Testis (tissue), 3 donors: ENCODE data around the gene KIAA1958. TPM values are rescaled to one million over a fixed set of nuclear protein-coding genes. Genes with fewer than 3 reads are reported as not detected.

ENCODE experiments used
- DNase-seq: peaks from one replicate; pipeline ENCODE4 v3.0.0-alpha.2; 2019
- H3K27ac ChIP-seq, 2 donors: fragments of 200-600 bp; sonication (generic); one replicate each; pipeline ENCODE4 v1.5.1; 2019
- H3K27me3 ChIP-seq: fragments of 200-600 bp; sonication (generic); one replicate; pipeline ENCODE4 v1.5.1; 2019
- H3K36me3 ChIP-seq: fragments of 200-600 bp; sonication (generic); one replicate; pipeline ENCODE4 v1.5.1; 2017; ENCODE audit warnings: low read depth; ENCODE audit errors: missing control alignments
- H3K4me1 ChIP-seq: fragments of 200-600 bp; sonication (generic); one replicate; pipeline ENCODE4 v1.5.1; 2019
- H3K4me3 ChIP-seq, 2 donors: fragments of 200-600 bp; sonication (generic); one replicate each; pipeline ENCODE4 v1.5.1; 2017 to 2019
- H3K9me3 ChIP-seq: fragments of 200-600 bp; sonication (generic); one replicate; pipeline ENCODE4 v1.5.1; 2017
- CTCF ChIP-seq, 3 experiments: fragments of 450-650 bp in 2 of 3; fragments of 200-600 bp in 1 of 3; sonication (generic) in 1 of 3; IDR thresholded peaks; one replicate each; pipeline ENCODE4 v1.5.1; 2016 to 2019; ENCODE audit warnings: antibody characterized with exemption in 3 of 3, mild to moderate bottlenecking in 2 of 3, moderate library complexity in 1 of 3
- POLR2A ChIP-seq: fragments of 450-650 bp; IDR thresholded peaks from one replicate; pipeline ENCODE4 v1.6.1; 2017; ENCODE audit warnings: antibody characterized with exemption, mild to moderate bottlenecking, moderate library complexity
- WGBS, 2 donors: methylation state at CpG; one replicate each; pipeline ENCODE4 v1.1.5; 2018; 5-methylcytosine and 5-hydroxymethylcytosine counted together
- intact Hi-C: fragments of 100-400 bp; cut with DNase I; formaldehyde crosslinking; loops from one replicate; pipeline ENCODE4 v1.15.1; 2023; ENCODE audit warnings: low total_unique reads
- polyA plus RNA-seq: library from polyadenylated mRNA; stranded (reverse); fragments of 350-450 nt; fragmentation: Illumina TruSeq; extraction: RNeasy Lipid Tissue Mini Kit (QIAGEN cat#74804); gene quantifications from one replicate; pipeline ENCODE4 v1.2.3, GENCODE V29; 2014; ENCODE audit warnings: low read depth, low replicate concordance; ENCODE audit not compliant: insufficient read depth
- total RNA-seq, 2 donors: library from RNA; depleted of rRNA; stranded (reverse); fragments of >200 nt; gene quantifications; one replicate each; pipeline ENCODE4 v1.2.3, GENCODE V29; 2016

The KIAA1958 gene
- total and polyA plus RNA-seq, 3 donors from 2014 or later = 14.5 to 74.8 (median 66.5) TPM

- no peak overlapping the region for H3K4me3 ChIP-seq
Measured at GRCh38 chr9:112530751-112531205, 44.2 kb downstream of the KIAA1958 start.

GRCh38 chr9:112531666-112532282 lies 45.1 kb downstream of the KIAA1958 start:
- 84 to 85% methylated on average over 6 of the region's 6 CpGs for WGBS, 2 donors
- Histone ChIP-seq H3K27ac (no peak overlapping the region), H3K36me3 (no peaks in the 10 kb centered on the region), H3K9me3 (no peaks in the 10 kb centered on the region), H3K4me1 (peaks cover 21% of the 10 kb centered on the region), H3K27me3 (no peaks in the 10 kb centered on the region), H3K4me3 (no peak overlapping the region)
- no peak for TF ChIP-seq CTCF (IDR thresholded peaks at IDR 0.05)
- TF ChIP-seq POLR2A = no peak
- intact Hi-C loops = no loop called here
- DNase-seq = no peak

More at GRCh38 chr9:112530751-112531205, 44.2 kb downstream of the KIAA1958 start:
- Histone ChIP-seq H3K36me3 (no peaks in the 10 kb centered on the region), H3K4me1 (peaks cover 21% of the 10 kb centered on the region), H3K27ac (no peak overlapping the region), H3K27me3 (no peaks in the 10 kb centered on the region), H3K9me3 (no peaks in the 10 kb centered on the region)
- no peak for TF ChIP-seq CTCF (IDR thresholded peaks at IDR 0.05)
- TF ChIP-seq POLR2A = no peak
- DNase-seq = no peak
- intact Hi-C loops = no loop called here
- 91 to 99% methylated on average over 6 of the region's 6 CpGs for WGBS, 2 donors

DNA sequence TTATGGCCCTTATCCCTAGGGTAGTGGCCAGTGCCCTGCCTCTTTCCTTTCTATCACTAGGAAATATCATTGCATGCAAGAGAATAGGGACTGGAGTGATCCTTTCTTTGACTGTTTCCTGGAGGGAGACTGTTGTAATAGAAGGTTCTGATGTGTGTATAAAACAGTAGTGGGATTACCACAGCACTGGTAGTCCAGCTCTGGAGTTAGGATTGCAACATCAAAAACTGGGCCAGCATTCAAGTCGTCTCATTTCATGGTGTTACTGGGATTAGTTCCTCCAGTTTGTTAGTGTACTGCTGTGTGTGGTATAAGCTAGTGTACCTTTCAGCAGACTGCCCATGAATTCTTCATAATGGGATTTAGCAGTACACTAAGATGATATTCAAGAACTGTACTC lies 45.8 kb downstream of the KIAA1958 start:
- H3K4me1 ChIP-seq = peaks cover 16% of the 10 kb centered on the region
- DNase-seq = peak; percentile 38
- no peaks in the 10 kb centered on the region for H3K9me3 ChIP-seq
- H3K27me3 ChIP-seq = no peaks in the 10 kb centered on the region
- no peak overlapping the region for H3K4me3 ChIP-seq
- 17 to 48% methylated on average over 1 of the region's 1 CpG for WGBS, 2 donors
- H3K27ac ChIP-seq = no peak overlapping the region
- TF ChIP-seq POLR2A (no peak), CTCF (IDR thresholded peaks at IDR 0.05) (no peak)
- intact Hi-C loops = no loop called here
- no peaks in the 10 kb centered on the region for H3K36me3 ChIP-seq

DNA sequence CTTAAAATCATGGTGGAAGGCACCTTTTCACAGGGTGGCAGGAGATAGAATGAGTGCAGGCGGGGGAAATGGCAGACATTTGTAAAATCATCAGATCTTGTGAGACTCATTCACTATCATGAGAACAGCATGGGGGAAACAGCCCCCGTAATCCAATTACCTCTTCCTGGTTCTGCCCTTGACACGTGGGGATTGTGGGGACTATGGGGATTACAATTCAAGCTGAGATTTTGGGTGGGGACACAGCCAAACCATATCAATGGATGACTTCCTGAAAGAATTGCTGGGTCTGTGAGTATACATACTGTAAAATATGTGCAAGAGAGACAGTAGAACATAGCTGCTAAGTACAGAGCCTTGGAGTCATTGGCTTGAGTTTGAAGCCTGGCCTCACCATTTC lies 47.0 kb downstream of the KIAA1958 start:
- intact Hi-C loops = no loop called here
- DNase-seq = no peak
- 79 to 94% methylated on average over 3 of the region's 3 CpGs for WGBS, 2 donors
- H3K9me3 ChIP-seq = no peaks in the 10 kb centered on the region
- TF ChIP-seq CTCF (IDR thresholded peaks at IDR 0.05) (no peak), POLR2A (no peak)
- no peaks in the 10 kb centered on the region for H3K36me3 ChIP-seq
- H3K27me3 ChIP-seq = no peaks in the 10 kb centered on the region
- no peak overlapping the region for H3K27ac ChIP-seq
- H3K4me3 ChIP-seq = no peak overlapping the region
- H3K4me1 ChIP-seq = peaks cover 5% of the 10 kb centered on the region

GRCh38 chr9:112535301-112535700 lies 48.7 kb downstream of the KIAA1958 start:
- WGBS, 2 donors = 0 to 3% methylated on average over 1 of the region's 1 CpG
- no peaks in the 10 kb centered on the region for H3K9me3 ChIP-seq
- DNase-seq = no peak

More at GRCh38 chr9:112535301-112535700, 48.7 kb downstream of the KIAA1958 start:
- Histone ChIP-seq H3K4me3 (no peak overlapping the region), H3K36me3 (no peaks in the 10 kb centered on the region), H3K27me3 (no peaks in the 10 kb centered on the region), H3K27ac (no peak overlapping the region), H3K4me1 (peaks cover 5% of the 10 kb centered on the region)
- no peak for TF ChIP-seq CTCF (IDR thresholded peaks at IDR 0.05)
- TF ChIP-seq POLR2A = no peak
- intact Hi-C loops = no loop called here
